ENCODE measurements around the gene CDHR3.

The CDHR3 gene

GRCh38 chr7:106050746-106051117 lies 87.7 kb downstream of the CDHR3 start:
- Mint-ChIP-seq H3K36me3 (ENCODE audit: low read depth) (no peaks in the 10 kb centered on the region), H3K27ac (no peak overlapping the region), H3K4me1 (peaks cover 24% of the 10 kb centered on the region), H3K9me3 (no peaks in the 10 kb centered on the region), H3K4me3 (no peak overlapping the region), H3K27me3 (ENCODE audit: low read depth, poor library complexity) (peaks cover 18% of the 10 kb centered on the region)
- DNase-seq = no peak
- no peak for TF ChIP-seq CTCF (IDR thresholded peaks at IDR 0.05)

GRCh38 chr7:106052681-106053080 lies 89.6 kb downstream of the CDHR3 start:
- Mint-ChIP-seq H3K4me1 (peaks cover 36% of the 10 kb centered on the region), H3K4me3 (no peak overlapping the region), H3K27me3 (ENCODE audit: low read depth, poor library complexity) (peaks cover 13% of the 10 kb centered on the region), H3K9me3 (no peaks in the 10 kb centered on the region), H3K36me3 (ENCODE audit: low read depth) (no peaks in the 10 kb centered on the region), H3K27ac (no peak overlapping the region)
- DNase-seq = no peak
- no peak for TF ChIP-seq CTCF (IDR thresholded peaks at IDR 0.05)

GRCh38 chr7:106053109-106053508 lies 90.0 kb downstream of the CDHR3 start:
- H3K27ac Mint-ChIP-seq = no peak overlapping the region
- no peak for TF ChIP-seq CTCF (IDR thresholded peaks at IDR 0.05)
- H3K4me1 Mint-ChIP-seq = peaks cover 40% of the 10 kb centered on the region
- no peaks in the 10 kb centered on the region for H3K36me3 Mint-ChIP-seq (ENCODE audit: low read depth)
- H3K9me3 Mint-ChIP-seq = no peaks in the 10 kb centered on the region
- peaks cover 13% of the 10 kb centered on the region for H3K27me3 Mint-ChIP-seq (ENCODE audit: low read depth, poor library complexity)
- DNase-seq = peak; percentile 33
- H3K4me3 Mint-ChIP-seq = no peak overlapping the region

- no peak for TF ChIP-seq CTCF (IDR thresholded peaks at IDR 0.05)
- no peak for DNase-seq
- Mint-ChIP-seq H3K36me3 (ENCODE audit: low read depth) (no peaks in the 10 kb centered on the region), H3K4me3 (no peak overlapping the region), H3K9me3 (peaks cover 1% of the 10 kb centered on the region), H3K27ac (no peak overlapping the region), H3K4me1 (peaks cover 52% of the 10 kb centered on the region), H3K27me3 (ENCODE audit: low read depth, poor library complexity) (peaks cover 13% of the 10 kb centered on the region)
Measured at GRCh38 chr7:106054156-106054910, 91.3 kb downstream of the CDHR3 start.

- Mint-ChIP-seq H3K36me3 (ENCODE audit: low read depth) (no peaks in the 10 kb centered on the region), H3K4me1 (peaks cover 55% of the 10 kb centered on the region)
Measured at GRCh38 chr7:106054971-106055532, 92.0 kb downstream of the CDHR3 start.

More at GRCh38 chr7:106054971-106055532, 92.0 kb downstream of the CDHR3 start:
- no peak for TF ChIP-seq CTCF (IDR thresholded peaks at IDR 0.05)
- no peak overlapping the region for H3K27ac Mint-ChIP-seq
- H3K9me3 Mint-ChIP-seq = peaks cover 3% of the 10 kb centered on the region
- no peak overlapping the region for H3K4me3 Mint-ChIP-seq
- peaks cover 13% of the 10 kb centered on the region for H3K27me3 Mint-ChIP-seq (ENCODE audit: low read depth, poor library complexity)
- DNase-seq = no peak
